Endothelial cell of hepatic sinusoid (primary cell): Measurements from ENCODE around the gene SOX10.
"Not testable (repeated sequence)": the region's sequence is repeated elsewhere in the genome, so short reads cannot be mapped to it uniquely, and the experiment has no call there.

ENCODE experiments used
- in situ Hi-C: cut with HindIII; loops from 2 replicates; pipeline ENCODE4 v1.10.0; 2017; ENCODE audit warnings: low sequenced_read_pairs

SOX10 gene

DNA sequence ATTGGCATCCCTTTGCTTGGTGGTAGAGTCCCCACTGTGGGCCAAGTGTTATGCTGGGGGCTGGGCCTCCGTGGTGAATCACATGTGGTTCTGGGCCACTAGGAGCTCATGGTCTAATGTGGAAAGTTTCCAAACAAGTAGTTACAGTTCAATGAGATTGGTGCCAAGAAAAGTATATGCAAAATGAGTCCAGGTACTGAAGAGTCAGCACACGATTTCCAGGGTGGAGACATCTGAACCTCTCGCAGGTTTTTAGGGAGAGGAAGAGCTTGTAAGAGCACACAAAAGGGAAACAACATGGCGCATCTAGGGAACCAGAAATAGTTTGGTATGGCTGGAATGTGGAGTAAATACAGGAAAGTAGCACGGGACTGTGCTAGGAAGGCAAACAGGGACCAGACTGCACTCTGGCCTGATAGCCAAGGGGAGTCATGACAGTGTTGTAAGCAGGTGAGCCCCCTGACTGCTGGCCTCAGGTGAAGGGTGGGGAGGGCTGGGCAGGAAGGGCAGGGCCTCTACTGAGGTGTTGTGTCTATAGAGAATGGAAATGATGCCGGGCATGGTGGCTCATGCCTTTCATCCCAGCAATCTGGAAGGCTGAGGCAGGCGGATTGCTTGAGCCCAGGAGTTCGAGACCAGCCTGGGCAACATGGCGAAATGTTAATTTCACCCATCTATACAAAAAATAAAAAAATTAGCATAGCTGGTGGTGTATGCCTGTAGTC is 18.3 kb downstream of the SOX10 start:
- in situ Hi-C loops: loop anchor here (5.0 to 10.0 kb wide), 3 partner anchors 79 to 149 kb away; no protein-coding TSS in a partner anchor

- in situ Hi-C loops: loop anchor here (10.0 kb wide), 1 partner anchor 134 kb away; no protein-coding TSS in a partner anchor
Observed at GRCh38 chr22:37961062-37961461, 23.3 kb downstream of the SOX10 start.

GRCh38 chr22:37959231-37959825 is 25.0 kb downstream of the SOX10 start:
- in situ Hi-C loops: no loop called here

DNA sequence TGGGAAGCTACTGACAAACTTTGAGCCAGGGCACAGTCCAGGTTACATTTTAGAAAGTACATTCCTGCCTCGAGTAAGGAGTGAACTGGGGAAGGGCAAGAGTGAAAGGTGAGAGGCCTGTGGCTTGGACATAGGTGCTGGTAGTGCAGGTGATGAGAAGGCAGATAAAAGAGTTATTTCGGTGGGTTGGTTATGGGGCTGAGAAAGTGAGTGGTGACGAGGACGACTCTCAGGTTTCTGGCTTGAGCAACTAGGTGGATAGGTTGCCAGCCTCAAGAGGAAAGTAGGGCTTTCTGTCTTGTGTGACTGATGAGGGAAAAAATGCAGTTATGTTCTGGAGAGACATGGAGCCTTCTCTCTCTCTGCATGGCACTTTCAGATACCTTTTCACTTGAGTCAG is 27.1 kb downstream of the SOX10 start:
- in situ Hi-C loops: no loop called here

- in situ Hi-C loops: not testable (repeated sequence)
Observed at GRCh38 chr22:37955825-37956397, 28.4 kb downstream of the SOX10 start.

- in situ Hi-C loops: no loop called here
Observed at GRCh38 chr22:37954686-37955085, 29.7 kb downstream of the SOX10 start.

GRCh38 chr22:37953437-37954179 is 30.7 kb downstream of the SOX10 start, which contains the start of the genes C22orf23 and POLR2F:
Gene C22orf23, minus strand, starts transcription at chr22:37953601. Its CDS starts 452 bp downstream, at chr22:37953149.
Gene POLR2F, plus strand, starts transcription at chr22:37953699. Its CDS starts 89 bp downstream, at chr22:37953788.
- in situ Hi-C loops: no loop called here

GRCh38 chr22:37953062-37953436 is 31.3 kb downstream of the SOX10 start:
- in situ Hi-C loops: no loop called here

DNA sequence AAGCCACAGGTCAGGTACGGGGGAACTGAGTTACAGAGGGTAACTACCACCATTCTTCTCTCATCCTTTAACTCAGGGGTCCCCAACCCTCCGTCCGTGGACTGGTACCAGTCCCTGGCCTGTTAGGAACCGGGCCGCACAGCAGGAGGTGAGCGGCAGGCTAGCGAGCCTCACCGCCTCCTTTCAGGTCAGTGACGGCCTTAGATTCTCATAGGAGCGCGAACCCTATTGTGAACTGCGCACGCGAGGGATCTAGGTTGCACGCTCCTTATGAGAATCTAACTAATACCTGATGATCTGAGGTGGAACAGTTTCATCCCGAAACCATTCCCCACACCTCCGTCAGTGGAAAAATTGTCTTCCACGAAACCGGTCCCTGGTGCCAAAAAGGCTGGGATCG is 31.7 kb downstream of the SOX10 start:
- in situ Hi-C loops: not testable (repeated sequence)

DNA sequence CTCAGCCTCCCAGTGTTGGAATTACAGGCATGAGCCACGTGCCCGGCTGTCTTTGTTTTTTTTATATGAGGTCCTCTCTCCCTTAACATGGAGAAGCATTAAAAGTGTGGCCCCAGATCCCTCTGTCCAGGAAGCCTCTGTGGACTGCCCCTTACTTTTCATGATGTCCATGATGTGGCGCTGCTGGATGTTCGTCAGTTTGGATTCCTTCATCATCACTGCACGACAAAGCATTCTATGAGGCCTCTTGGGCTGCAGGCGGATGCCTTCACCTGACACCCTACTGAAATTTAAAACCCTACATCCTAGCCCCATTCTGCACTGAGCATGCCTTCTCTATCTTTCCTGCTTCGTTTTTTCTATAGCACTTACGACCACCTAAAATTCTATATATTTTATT is 33.0 kb downstream of the SOX10 start:
- in situ Hi-C loops: no loop called here

DNA sequence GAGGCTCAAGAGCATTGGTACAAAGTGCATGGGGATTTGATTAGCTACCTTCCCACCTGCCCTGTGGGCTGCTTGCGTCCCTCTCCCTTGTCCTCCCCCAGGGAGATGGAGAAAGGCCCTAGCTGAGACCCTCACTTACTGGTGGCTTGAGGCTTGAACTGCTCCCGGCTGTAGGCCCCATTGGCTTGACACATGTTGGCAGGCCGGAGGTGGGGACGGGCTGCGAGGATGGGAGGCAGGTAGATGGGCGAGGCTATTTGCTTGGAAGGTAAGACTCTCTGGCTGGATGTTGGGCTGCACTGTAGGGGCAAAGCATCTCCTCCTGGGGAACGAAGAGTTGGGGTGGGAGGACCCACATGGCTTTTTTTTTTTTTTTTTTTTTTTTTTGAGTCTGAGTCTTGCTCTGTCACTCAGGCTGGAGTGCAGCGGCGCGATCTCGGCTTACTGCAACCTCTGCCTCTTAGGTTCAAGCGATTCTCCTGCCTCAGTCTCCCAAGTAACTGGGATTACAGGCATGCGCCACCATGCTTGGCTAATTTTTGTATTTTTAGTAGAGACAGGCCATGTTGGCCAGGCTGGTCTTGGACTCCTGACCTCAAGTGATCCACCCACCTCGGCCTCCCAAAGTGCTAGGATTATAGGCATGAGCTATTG is 37.1 kb downstream of the SOX10 start:
- in situ Hi-C loops: not testable (repeated sequence)

- in situ Hi-C loops: not testable (repeated sequence)
Observed at GRCh38 chr22:37944423-37944822, 39.9 kb downstream of the SOX10 start.

GRCh38 chr22:37943825-37944198 is 40.5 kb downstream of the SOX10 start:
- in situ Hi-C loops: no loop called here

- in situ Hi-C loops: no loop called here
Observed at GRCh38 chr22:37943136-37943824, 41.1 kb downstream of the SOX10 start.

DNA sequence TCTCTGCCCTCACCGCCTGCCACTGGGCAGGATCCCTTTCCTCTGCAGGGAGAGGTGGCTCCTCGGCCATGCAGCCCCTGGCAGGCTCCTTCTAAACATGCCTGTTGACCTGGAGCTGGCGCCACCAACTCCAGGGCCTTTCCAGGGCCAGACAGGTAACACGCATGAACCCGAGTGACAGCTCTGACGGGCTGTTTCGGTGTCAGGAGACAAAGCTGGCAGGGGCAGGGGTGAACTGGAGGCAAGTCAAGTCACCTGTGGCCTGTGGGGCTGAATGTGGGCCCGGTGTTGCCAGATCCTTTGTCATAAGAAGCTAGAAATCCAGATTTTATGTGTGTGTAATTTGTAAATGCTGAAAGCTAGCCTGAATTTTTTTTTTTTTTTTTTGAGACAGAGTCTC is 42.2 kb downstream of the SOX10 start:
- in situ Hi-C loops: no loop called here

GRCh38 chr22:37940698-37941376 is 43.5 kb downstream of the SOX10 start:
- in situ Hi-C loops: no loop called here

- in situ Hi-C loops: no loop called here
Observed at GRCh38 chr22:37933711-37934376, 50.5 kb downstream of the SOX10 start.

GRCh38 chr22:37932821-37933578 is 51.4 kb downstream of the SOX10 start:
- in situ Hi-C loops: no loop called here
